Measurements from ENCODE around the gene PPIH. TPM values are rescaled to one million over a fixed set of nuclear protein-coding genes. Genes with fewer than 3 reads are reported as not detected.
"Not testable (repeated sequence)": the region's sequence is repeated elsewhere in the genome, so short reads cannot be mapped to it uniquely, and the experiment has no call there.

The PPIH gene
- polyA plus RNA-seq, 6 donors from 2014 or later = 54.1 to 86.8 (median 72.1) TPM

DNA sequence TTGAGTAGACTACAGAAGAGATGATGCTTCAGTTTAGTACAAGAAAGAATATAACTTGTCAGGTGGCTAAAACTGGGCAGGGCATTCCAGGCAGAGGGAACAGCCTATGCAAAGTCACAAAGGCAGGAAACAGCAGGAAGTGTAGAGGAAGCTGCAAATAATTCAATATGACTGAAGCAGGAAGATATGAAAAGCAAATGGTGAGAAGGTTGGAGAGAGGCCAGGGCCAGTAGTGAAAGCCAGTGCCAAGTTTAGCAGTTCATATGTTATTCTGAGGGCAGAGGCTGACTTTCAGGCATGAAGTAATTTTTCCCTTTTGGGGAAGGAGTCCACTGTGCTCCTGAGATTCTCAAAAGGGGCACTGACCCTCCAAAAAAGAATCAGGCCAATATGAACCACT lies 16.0 kb downstream of the PPIH start:
- H3K9me3 Mint-ChIP-seq = no peaks in the 10 kb centered on the region
- no peaks in the 10 kb centered on the region for H3K27me3 Mint-ChIP-seq
- H3K4me3 Mint-ChIP-seq = no peak overlapping the region
- H3K4me1 Mint-ChIP-seq = peaks cover 0 to 8% (median 4%) of the 10 kb centered on the region in 3 donors
- no peak overlapping the region for H3K27ac Mint-ChIP-seq
- DNase-seq (no peak), ATAC-seq (ENCODE audit: low read depth in 2 of 2) (no peak)
- peaks cover 17% of the 10 kb centered on the region in 2 donors for H3K36me3 Mint-ChIP-seq

DNA sequence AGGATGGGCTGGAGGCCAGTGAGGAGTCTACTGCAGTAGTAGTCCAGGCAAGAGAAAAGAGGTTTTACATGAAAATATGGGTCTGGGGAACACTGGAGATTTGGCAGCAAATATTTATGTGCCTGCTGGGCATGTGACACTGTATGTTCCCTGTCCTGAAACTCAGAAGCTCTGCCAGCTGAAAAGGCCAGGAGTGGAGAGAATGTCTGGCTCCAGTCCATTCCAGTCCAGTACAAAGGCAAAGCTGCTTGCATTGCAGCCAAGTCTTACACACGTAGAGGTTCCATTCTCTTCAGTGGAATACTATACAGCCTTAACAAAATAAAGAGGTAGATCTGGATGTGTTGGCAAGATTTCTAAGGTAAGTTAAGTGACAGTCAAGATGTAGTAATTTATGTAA lies 16.5 kb downstream of the PPIH start:
- Mint-ChIP-seq H3K4me1 (peaks cover 0 to 8% (median 4%) of the 10 kb centered on the region in 3 donors), H3K36me3 (peaks cover 17% of the 10 kb centered on the region in 2 donors), H3K27me3 (no peaks in the 10 kb centered on the region), H3K9me3 (no peaks in the 10 kb centered on the region), H3K27ac (peak overlapping the region in 2 of 6 donors; percentile 11 to 81), H3K4me3 (no peak overlapping the region)
- ATAC-seq (ENCODE audit: low read depth in 2 of 2) (no peak), DNase-seq (no peak)

DNA sequence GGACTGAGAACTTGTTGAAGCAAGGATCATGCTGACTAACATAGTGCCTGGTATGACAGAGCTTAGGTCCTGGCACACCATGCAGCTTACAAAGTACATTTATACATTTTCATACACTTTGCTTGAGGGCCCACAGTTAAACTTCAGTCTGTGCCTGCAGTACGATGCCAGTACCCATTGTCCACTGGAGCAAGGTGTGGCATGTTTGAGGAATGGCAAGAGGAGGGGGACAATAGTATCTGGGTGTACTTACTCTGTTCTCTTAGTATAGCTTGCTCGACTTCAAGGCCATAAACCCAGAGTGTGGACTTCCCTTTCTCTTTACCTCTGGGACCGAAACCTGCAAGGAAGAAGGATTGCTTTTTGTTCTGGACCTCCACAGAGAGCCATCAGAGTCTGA lies 17.2 kb downstream of the PPIH start:
- Mint-ChIP-seq H3K27ac (peak overlapping the region in 1 of 6 donors; percentile 11), H3K36me3 (peaks cover 10 to 13% of the 10 kb centered on the region in 2 donors), H3K4me1 (peaks cover 0 to 8% (median 5%) of the 10 kb centered on the region in 3 donors), H3K27me3 (no peaks in the 10 kb centered on the region), H3K4me3 (no peak overlapping the region), H3K9me3 (no peaks in the 10 kb centered on the region)
- no peak for ATAC-seq (ENCODE audit: low read depth in 2 of 2)
- no peak for DNase-seq

DNA sequence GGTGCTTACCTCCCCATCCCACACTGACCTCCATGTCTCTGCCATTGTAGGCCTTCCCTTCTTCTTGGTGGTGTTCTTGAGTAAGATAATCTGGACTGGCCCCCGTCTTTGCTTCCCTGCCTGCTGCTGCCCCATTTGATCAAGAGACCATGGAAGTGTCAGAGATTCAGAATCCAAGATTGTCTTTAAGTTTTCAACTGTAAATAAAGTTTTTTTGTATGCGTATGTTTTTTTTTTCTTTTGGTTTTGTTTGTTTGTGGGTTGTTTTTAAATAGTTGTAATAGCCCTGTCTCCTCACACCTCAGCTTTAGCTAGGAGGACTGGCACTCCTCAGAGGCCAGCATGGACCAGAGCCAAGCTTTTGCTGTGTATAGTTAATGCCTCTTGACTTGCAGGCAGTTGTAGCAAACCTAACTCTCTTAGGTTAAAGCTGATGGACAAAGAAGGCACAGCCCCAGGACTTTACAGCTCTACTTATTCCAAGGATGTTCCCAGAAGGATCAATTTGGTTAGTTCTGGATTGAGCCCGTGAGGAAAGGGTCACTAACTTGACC lies 18.4 kb downstream of the PPIH start:
- Mint-ChIP-seq H3K36me3 (peaks cover 10 to 13% of the 10 kb centered on the region in 2 donors), H3K9me3 (no peaks in the 10 kb centered on the region), H3K27me3 (no peaks in the 10 kb centered on the region), H3K4me1 (peaks cover 8 to 16% (median 14%) of the 10 kb centered on the region in 3 donors), H3K27ac (peak overlapping the region in 2 of 6 donors; percentile 76 to 92), H3K4me3 (no peak overlapping the region)
- DNase-seq = no peak
- ATAC-seq (ENCODE audit: low read depth in 2 of 2) = no peak

DNA sequence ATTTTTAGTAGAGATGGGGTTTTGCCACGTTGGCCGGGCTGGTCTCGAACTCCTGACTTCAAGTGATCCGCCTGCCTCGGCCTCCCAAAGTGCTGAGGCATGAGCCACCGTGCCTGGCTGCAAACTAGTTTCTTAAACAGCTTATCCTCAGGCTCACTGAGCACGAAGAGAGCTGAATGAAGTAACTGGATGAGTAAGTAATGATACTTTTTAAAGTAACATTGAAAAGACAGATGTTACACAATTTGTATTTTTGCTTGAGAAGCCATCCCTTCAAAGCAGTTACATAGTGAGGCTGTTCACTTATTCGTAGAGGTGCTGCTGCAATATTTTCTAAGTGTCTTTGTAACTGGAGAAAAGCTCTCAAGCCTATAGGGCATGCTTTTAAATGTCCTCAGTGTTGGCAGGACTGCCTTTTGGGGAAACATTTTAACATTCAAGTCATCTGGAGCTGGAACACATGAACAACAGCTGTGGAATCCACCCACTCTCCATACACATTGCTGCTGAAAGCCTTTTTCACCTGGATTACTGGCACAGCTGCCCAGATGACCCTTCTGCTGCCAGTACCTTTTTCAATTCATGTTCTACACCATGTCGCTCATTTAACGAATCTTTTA lies 21.3 kb downstream of the PPIH start:
- H3K27me3 Mint-ChIP-seq = no peaks in the 10 kb centered on the region
- DNase-seq = no peak
- H3K9me3 Mint-ChIP-seq = no peaks in the 10 kb centered on the region
- H3K4me1 Mint-ChIP-seq = peaks cover 18 to 36% (median 26%) of the 10 kb centered on the region in 3 donors
- no peak for ATAC-seq (ENCODE audit: low read depth in 2 of 2)
- H3K36me3 Mint-ChIP-seq = peaks cover 7 to 23% of the 10 kb centered on the region in 2 donors
- peak overlapping the region in 1 of 6 donors; percentile 11 for H3K27ac Mint-ChIP-seq
- H3K4me3 Mint-ChIP-seq = peak overlapping the region in 2 of 8 donors; percentile 9 to 95

DNA sequence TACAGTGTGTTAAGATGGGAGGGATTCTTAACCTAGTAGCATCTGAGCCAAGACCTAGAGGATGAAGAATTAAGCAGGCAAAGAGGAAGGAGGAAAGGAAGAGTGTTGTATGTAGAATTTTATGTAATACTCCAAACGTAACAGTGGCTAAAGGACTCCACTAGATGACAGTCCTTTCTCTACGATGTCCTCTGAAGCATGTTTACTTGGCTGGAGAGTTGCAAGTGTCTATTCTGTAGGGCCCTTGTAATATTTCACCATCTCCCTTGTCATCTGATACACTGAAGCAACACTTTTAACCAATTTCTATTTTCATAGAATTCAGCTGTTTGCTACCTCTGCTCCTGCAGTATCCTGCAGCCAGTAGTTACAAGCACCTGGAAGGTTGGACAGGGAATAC lies 21.8 kb downstream of the PPIH start:
- H3K27ac Mint-ChIP-seq = no peak overlapping the region
- no peaks in the 10 kb centered on the region for H3K9me3 Mint-ChIP-seq
- peaks cover 12 to 19% of the 10 kb centered on the region in 2 donors for H3K36me3 Mint-ChIP-seq
- ATAC-seq (ENCODE audit: low read depth in 2 of 2) = no peak
- no peaks in the 10 kb centered on the region for H3K27me3 Mint-ChIP-seq
- H3K4me3 Mint-ChIP-seq = peak overlapping the region in 4 of 8 donors; percentile 12 to 98 (median 62)
- peaks cover 23 to 42% (median 32%) of the 10 kb centered on the region in 3 donors for H3K4me1 Mint-ChIP-seq
- DNase-seq = no peak

DNA sequence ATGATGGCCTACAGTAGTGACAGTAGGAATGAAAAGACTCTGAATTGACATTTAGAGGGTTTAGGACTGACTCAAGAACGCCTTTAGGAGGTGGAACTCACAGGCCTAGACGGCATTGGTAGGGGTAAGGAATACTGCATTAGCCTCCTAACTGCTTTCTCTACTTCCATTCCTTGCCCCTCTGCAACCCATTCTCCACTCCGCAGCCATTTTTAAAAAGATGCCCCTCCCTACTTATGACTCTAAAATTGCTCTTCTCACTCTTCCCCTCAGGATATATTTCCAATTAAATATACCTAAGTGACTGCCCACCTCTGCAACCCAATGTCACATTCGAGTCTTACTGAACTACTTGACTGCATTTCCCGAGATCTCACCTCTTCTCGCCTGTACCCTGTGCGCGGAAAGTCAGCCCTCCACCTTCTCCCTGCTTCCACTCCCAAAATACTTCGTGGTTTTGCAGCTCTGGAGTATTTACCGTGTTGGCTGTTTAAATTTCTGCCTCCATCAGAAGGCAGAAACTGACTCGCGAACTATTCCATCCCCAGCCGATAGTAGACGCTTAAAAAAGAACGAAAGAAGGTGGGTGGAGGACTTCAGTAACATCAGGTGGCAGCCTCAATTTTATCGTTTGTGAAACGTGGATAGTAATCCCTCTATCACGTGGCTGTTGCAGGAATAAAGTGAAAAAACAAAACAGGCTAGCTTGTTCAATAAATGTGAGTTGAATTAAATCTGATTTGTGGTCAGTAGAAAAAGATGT lies 22.9 kb downstream of the PPIH start:
- Mint-ChIP-seq H3K27ac (peak overlapping the region; percentile 98 to 100 (median 100)), H3K4me1 (peaks cover 31 to 51% (median 41%) of the 10 kb centered on the region in 3 donors)
- ATAC-seq (ENCODE audit: low read depth in 2 of 2) = no peak

DNA sequence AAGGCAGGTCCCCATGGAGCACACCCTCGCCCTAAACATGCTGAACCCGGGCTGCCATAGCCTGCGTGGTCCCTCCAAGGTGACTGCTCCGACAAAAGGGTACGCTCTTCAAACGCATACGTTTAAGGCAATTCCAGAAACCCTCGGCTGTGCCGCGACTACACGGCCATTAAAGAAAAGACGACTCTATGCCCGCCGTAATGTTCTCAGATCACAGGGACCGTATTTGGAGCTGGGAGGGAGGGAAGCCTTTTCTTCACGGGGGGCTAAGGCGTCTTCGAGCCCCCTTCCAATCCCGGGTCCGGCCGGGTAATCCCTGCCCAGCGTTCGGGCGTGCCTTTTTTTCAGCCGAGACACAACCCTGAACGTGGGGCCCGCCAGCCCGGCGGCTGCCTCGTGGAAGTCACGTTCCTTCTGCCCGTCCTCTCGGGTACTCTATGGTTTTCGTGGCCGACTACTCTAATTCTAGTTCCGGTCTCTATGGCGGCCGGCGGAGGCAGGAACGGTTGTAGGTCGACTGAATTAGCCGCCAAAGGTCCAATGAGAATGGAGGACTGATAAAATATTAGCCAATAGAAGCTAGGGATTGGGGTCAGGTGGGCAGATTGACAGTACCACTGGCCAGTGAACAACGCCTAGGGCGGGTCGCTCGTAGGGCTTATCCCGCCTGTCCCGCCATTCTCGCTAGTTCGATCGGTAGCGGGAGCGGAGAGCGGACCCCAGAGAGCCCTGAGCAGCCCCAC lies 23.7 kb downstream of the PPIH start, which contains the start of gene YBX1:
YBX1 (plus strand) TSS at position 678 of the 743 bp plus-strand sequence. CDS start 148 bp downstream, outside the sequence.
- DNase-seq (peak; percentile 97), ATAC-seq (ENCODE audit: low read depth in 2 of 2) (peak; percentile 82 to 86)
- H3K4me3 Mint-ChIP-seq = peak within 1 kb of the TSS; percentile 95 to 100 (median 98)
- H3K36me3 Mint-ChIP-seq = peaks cover 11 to 12% of the 10 kb centered on the region in 2 donors
- no peaks in the 10 kb centered on the region for H3K27me3 Mint-ChIP-seq
- H3K9me3 Mint-ChIP-seq = no peaks in the 10 kb centered on the region
- peak within 1 kb of the TSS; percentile 98 to 100 (median 100) for H3K27ac Mint-ChIP-seq
- H3K4me1 Mint-ChIP-seq = peaks cover 31 to 58% (median 49%) of the 10 kb centered on the region in 3 donors

More for the DNA sequence above, 22.9 kb downstream of the PPIH start:
- Mint-ChIP-seq H3K36me3 (peaks cover 11 to 12% of the 10 kb centered on the region in 2 donors), H3K9me3 (no peaks in the 10 kb centered on the region), H3K4me3 (peak overlapping the region; percentile 95 to 100 (median 98)), H3K27me3 (no peaks in the 10 kb centered on the region)
- DNase-seq = peak; percentile 27

DNA sequence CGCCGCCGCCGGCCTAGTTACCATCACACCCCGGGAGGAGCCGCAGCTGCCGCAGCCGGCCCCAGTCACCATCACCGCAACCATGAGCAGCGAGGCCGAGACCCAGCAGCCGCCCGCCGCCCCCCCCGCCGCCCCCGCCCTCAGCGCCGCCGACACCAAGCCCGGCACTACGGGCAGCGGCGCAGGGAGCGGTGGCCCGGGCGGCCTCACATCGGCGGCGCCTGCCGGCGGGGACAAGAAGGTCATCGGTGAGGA lies 24.2 kb downstream of the PPIH start:
- DNase-seq, H3K9me3 Mint-ChIP-seq, H3K27me3 Mint-ChIP-seq: not testable (repeated sequence)
- H3K4me3 Mint-ChIP-seq = peak overlapping the region; percentile 95 to 100 (median 98)
- peak; percentile 7 to 8 for ATAC-seq (ENCODE audit: low read depth in 2 of 2)
- H3K36me3 Mint-ChIP-seq = peaks cover 11 to 12% of the 10 kb centered on the region in 2 donors
- H3K27ac Mint-ChIP-seq = peak overlapping the region; percentile 98 to 100 (median 100)
- H3K4me1 Mint-ChIP-seq = peaks cover 31 to 62% (median 54%) of the 10 kb centered on the region in 3 donors

DNA sequence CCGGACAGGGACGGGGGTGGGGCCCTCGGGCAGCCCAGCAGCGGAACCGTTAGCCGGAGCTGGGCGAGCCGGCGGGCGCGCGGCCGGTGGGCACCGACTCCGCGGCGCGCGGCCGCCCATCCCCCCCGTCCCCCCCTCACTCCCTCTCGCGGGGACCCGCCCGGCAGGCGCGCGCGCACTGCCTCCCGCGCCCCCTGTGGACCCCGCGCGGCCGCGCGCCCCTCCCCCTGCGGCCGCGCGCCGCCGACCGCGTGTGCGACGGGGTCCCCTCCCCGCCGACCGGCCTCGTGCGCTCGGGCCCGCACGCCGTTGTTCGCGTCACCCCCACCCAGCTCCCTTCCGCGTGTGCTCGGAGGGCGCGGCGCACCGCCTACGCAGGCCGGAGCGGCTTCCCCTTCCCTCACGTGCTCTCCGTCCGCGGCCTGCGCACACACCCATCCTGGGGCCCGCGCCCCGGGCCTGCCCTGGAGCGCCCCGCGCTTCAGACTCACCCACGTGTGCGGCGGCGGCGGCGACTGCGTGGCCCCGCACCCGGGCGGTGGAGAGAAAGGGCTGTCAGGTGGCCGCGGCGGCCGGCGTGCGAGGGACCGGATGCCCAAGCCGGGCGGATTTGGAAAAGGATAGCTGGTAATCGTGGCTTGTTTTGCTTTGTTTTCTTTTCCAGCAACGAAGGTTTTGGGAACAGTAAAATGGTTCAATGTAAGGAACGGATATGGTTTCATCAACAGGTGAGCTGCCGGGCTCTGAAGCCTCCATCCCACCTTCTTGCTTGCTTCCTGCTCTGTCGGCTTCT lies 24.7 kb downstream of the PPIH start:
- peaks cover 36 to 67% (median 59%) of the 10 kb centered on the region in 3 donors for H3K4me1 Mint-ChIP-seq
- H3K4me3 Mint-ChIP-seq = peak overlapping the region; percentile 87 to 96 (median 94)
- H3K36me3 Mint-ChIP-seq = peaks cover 12 to 15% of the 10 kb centered on the region in 2 donors
- peak overlapping the region; percentile 95 to 98 (median 98) for H3K27ac Mint-ChIP-seq
- ATAC-seq (ENCODE audit: low read depth in 2 of 2) (peak; percentile 60 to 62), DNase-seq (peak; percentile 85)
- H3K27me3 Mint-ChIP-seq = no peaks in the 10 kb centered on the region
- no peaks in the 10 kb centered on the region for H3K9me3 Mint-ChIP-seq

DNA sequence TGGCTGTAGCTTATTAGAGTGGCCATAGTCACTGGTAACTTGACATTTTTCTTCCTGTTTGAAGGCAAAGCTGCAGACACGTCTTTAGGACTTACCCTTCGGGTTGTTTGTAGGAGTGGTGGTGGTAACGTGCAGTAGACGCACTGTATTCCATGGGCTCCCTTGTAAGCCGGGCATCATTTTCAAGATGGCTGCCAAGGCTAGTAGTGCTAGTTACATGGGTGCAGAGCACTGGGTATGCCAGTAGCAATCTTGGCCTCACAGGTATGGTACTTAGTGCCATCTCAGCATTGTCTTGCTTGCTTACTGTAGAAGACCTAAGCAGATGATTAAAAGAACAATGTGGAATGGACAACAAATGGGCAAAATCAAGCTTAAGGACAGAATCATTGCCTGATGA lies 25.9 kb downstream of the PPIH start:
- Mint-ChIP-seq H3K27me3 (no peaks in the 10 kb centered on the region), H3K4me3 (peak overlapping the region; percentile 49 to 96 (median 94)), H3K9me3 (no peaks in the 10 kb centered on the region), H3K36me3 (peaks cover 12 to 15% of the 10 kb centered on the region in 2 donors), H3K4me1 (peaks cover 48 to 76% (median 68%) of the 10 kb centered on the region in 3 donors), H3K27ac (peak overlapping the region; percentile 95 to 98 (median 98))
- DNase-seq (no peak), ATAC-seq (ENCODE audit: low read depth in 2 of 2) (no peak)

DNA sequence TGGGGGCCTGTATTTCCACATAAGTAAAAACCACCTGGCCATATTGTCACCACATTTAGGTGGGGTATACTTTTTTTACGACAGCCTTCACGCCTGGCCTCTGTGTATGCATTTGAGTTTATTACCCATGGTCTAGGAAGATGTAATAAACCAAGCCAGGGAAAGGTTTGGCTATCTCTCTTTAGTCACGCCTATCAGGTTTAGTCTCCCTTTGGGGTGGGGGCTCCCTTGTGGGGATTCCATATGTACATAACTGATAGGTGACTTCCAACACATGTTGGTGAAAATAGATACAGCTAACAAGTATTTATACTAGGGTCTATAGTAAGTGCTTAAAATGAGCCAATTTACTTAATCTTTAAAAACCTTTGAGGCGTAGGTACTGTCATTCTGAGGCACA lies 28.2 kb downstream of the PPIH start:
- Mint-ChIP-seq H3K27me3 (no peaks in the 10 kb centered on the region), H3K9me3 (no peaks in the 10 kb centered on the region), H3K36me3 (peaks cover 12 to 15% of the 10 kb centered on the region in 2 donors), H3K4me3 (peak overlapping the region in 2 of 8 donors; percentile 8 to 51), H3K27ac (peak overlapping the region in 3 of 6 donors; percentile 18 to 56 (median 39)), H3K4me1 (peaks cover 50 to 88% (median 76%) of the 10 kb centered on the region in 3 donors)
- ATAC-seq (ENCODE audit: low read depth in 2 of 2) (no peak), DNase-seq (no peak)
